Stimulated activated CD4-positive, alpha-beta T cell treated with anti-CD3 and anti-CD28 coated beads, Interleukin-12 subunit alpha, Interleukin-12 subunit beta, amount 100 ng/mL, for 4 hours (primary cell): ENCODE results near the gene TRMU.
A peak's percentile ranks its signal among the peaks of the same experiment; 100 is the strongest.

Experiments used
- DNase-seq: peaks from one replicate; pipeline ENCODE4 v3.0.0-alpha.2; 2020

The TRMU gene

GRCh38 chr22:46358766-46359165 is 23.3 kb downstream of the TRMU start:
- no peak for DNase-seq

GRCh38 chr22:46359362-46359761 is 23.8 kb downstream of the TRMU start:
- no peak for DNase-seq

- DNase-seq, result no peak
These were observed 24.6 kb downstream of the TRMU start for GRCh38 chr22:46360097-46360496.

GRCh38 chr22:46360891-46361290 is 25.4 kb downstream of the TRMU start:
- DNase-seq, result no peak

- no peak for DNase-seq
These were observed 26.3 kb downstream of the TRMU start for GRCh38 chr22:46361826-46362202.

GRCh38 chr22:46362203-46362933 is 26.9 kb downstream of the TRMU start:
- no peak for DNase-seq

- no peak for DNase-seq
These were observed 27.5 kb downstream of the TRMU start for GRCh38 chr22:46362934-46363515.

GRCh38 chr22:46363611-46364321 is 28.3 kb downstream of the TRMU start:
- DNase-seq, result no peak

- DNase-seq, result no peak
These were observed 29.0 kb downstream of the TRMU start for GRCh38 chr22:46364341-46365165.

GRCh38 chr22:46365166-46365624 is 29.7 kb downstream of the TRMU start:
- no peak for DNase-seq

- no peak for DNase-seq
These were observed 30.8 kb downstream of the TRMU start for GRCh38 chr22:46366327-46366731.

GRCh38 chr22:46366801-46367706 is 31.5 kb downstream of the TRMU start:
- no peak for DNase-seq

- peak; percentile 71 for DNase-seq
These were observed 32.2 kb downstream of the TRMU start for GRCh38 chr22:46367707-46368191.

- no peak for DNase-seq
These were observed 32.9 kb downstream of the TRMU start for GRCh38 chr22:46368422-46368821.

GRCh38 chr22:46368871-46369715 is 33.6 kb downstream of the TRMU start:
- no peak for DNase-seq

- no peak for DNase-seq
These were observed 34.4 kb downstream of the TRMU start for GRCh38 chr22:46369716-46370583.

- DNase-seq, result no peak
These were observed 35.2 kb downstream of the TRMU start for GRCh38 chr22:46370584-46371291.

GRCh38 chr22:46371623-46372226 is 36.2 kb downstream of the TRMU start:
- DNase-seq, result no peak

- DNase-seq, result no peak
These were observed 37.2 kb downstream of the TRMU start for GRCh38 chr22:46372686-46373085.
